Left ventricle myocardium superior (tissue), 1 donor: ENCODE measurements around the gene MED12L. TPM values are rescaled to one million over a fixed set of nuclear protein-coding genes. Genes with fewer than 3 reads are reported as not detected.
A peak's percentile ranks its signal among the peaks of the same experiment; 100 is the strongest.

Source experiments
- ATAC-seq: fragments of 200-7000 bp; cut with Tn5 transposase; one replicate; pipeline ENCODE4 v1.9.1; 2020; ENCODE audit warnings: mild to moderate bottlenecking, moderate library complexity
- DNase-seq: peaks from one replicate; pipeline ENCODE4 v3.0.0-alpha.2; 2020
- intact Hi-C: fragments of 100-400 bp; cut with micrococcal nuclease; formaldehyde crosslinking; loops from one replicate; pipeline ENCODE4 v1.11.0; 2022
- total RNA-seq: library from RNA; stranded (reverse); fragmentation: NEBNext Ultra II Directional; extraction: Animal tissue kit (Norgen Biotek cat#: 25700); gene quantifications from one replicate; pipeline ENCODE4 v1.2.1, GENCODE V29; 2021
- donor health status: DM: no; HTN: yes; CAD: no; lungs with severe emphysema.

Gene MED12L
- total RNA-seq, 1 donor from 2014 or later, result 0.10 TPM

DNA sequence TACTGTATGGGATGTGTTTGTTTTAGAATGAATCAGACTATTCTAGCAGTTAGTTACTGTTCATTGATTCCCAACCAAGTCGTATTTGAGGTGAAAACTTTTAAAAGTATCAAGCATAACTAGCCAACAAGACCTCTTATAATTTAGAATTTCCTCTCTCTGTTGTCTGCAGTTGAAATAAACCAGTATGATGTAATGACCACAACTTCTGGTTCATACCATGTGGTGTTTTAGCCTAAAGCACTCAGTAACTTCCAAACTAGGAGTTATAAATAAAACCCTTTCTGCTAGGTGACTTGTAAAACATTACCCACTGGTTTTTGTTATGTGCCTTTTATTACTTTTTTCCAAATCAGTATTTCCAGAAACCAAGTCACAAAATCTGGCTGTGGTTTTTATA is 318.9 kb downstream of the MED12L start:
- DNase-seq (no peak), ATAC-seq (no peak)
- intact Hi-C loops, result no loop called here

DNA sequence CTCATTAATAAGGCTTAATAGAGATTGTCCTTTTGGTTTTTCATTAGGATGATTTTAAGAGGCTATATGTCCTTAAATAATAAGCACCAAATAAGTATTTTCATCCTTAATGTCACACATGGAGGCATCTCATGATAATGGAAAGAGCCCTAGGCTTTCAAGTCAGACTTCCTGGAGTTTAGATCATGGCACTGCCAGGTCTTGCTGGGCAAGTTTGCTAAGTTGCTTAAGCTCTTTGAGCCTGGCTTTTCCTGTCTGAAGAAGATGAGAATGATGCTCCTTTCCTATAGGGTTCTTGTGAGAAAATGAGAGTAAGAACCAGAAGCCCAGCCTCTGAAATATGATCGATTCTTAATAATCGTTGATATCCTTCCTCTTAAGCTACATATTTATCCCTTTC is 322.5 kb downstream of the MED12L start:
- intact Hi-C loops, result no loop called here
- ATAC-seq (no peak), DNase-seq (no peak)

- DNase-seq (no peak), ATAC-seq (no peak)
- intact Hi-C loops, result no loop called here
These were observed 325.6 kb downstream of the MED12L start for GRCh38 chr3:151410891-151411559.

- no peak for ATAC-seq
- no peak for DNase-seq
- intact Hi-C loops, result no loop called here
These were observed 327.5 kb downstream of the MED12L start for GRCh38 chr3:151412989-151413388.

GRCh38 chr3:151415289-151415688 is 329.8 kb downstream of the MED12L start:
- intact Hi-C loops, result no loop called here
- DNase-seq (no peak), ATAC-seq (no peak)

DNA sequence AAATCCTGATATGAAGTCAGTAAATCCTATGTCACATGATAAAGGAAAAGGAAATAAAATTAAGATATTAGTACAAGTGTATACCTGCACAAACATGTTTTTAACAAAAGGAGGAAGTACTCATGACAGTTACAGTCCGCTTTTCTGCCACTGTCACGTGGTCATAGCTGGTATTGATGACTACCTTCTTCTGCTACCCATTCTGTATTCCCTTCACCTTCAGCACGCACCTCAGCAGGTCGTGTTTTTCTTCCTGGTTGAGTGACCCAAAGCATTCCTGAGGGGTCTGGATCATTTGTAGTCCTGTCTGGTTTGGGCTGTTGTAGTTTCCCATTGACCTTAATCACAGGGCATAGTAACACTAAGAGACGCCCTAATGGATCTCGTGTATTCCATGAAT is 334.3 kb downstream of the MED12L start:
- intact Hi-C loops, result no loop called here
- no peak for ATAC-seq
- no peak for DNase-seq

DNA sequence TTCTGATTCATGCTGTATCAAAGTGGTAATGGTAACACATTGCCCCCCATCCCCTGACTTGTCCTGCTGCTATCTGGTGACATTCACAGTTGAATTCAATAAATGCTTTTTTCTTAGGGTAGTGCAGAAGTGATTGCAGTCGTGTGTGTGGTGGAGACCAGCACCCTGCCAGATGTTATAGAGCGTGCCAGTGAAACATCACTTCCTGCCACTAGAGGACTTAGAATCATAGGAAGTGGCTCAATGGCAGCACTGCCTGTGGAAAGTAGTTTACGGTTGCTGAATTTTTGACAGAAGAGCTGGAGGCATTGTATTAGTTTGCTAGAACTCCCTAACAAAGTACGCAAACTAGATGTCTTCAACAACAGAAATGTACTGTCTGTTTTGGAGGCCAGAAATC is 336.5 kb downstream of the MED12L start:
- intact Hi-C loops, result no loop called here
- DNase-seq, result no peak
- no peak for ATAC-seq

DNA sequence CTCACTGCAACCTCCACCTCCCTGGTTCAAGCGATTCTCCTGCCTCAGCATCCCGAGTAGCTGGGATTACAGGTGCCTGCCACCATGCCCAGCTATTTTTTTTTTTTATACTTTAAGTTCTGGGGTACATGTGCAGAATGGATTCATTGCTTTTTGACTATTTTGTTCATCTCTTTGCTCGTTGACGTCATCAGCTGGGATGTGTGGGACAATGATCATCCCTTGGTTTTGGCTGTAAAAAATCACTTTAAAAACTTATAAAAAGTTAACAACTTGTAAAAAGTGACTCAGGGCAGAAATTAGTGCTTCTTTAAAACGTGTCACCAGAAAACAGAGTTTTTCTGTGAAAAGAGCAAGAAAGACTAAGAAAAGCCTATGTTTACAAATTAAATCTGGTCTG is 337.6 kb downstream of the MED12L start:
- ATAC-seq (no peak), DNase-seq (no peak)
- intact Hi-C loops, result no loop called here

DNA sequence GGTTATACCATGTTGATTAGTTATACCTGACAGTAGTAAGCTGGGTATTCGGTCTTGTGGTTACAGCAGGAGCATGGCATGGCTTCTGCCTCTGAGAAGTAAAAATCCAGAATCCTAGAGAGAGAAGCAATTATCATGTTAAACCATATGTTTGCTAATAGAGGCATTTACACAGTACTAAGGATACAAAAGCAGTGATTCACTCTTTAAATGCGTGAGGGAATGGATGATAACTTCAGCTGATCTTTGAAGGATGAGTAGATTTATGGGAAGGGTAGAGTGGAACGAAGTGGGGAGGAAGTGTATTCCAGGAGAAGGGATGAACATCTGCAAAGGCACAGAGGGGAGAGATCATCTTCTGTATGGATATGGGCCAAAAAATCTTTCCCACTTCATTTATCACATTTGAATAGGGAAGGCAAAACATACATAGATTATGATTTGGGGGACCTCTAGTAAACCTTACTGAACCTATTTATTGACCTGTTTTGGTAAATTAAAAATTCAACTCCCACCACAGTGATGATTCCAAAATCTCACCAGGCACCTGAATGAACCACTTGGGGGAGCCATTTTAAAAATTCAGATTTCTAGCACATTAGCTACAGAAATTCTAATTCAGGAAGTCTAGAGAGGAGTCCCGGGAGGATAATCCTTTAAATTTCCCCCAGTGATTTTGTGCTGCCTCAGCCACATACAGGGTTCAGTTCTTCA is 340.3 kb downstream of the MED12L start:
- DNase-seq (no peak), ATAC-seq (no peak)
- intact Hi-C loops, result no loop called here

DNA sequence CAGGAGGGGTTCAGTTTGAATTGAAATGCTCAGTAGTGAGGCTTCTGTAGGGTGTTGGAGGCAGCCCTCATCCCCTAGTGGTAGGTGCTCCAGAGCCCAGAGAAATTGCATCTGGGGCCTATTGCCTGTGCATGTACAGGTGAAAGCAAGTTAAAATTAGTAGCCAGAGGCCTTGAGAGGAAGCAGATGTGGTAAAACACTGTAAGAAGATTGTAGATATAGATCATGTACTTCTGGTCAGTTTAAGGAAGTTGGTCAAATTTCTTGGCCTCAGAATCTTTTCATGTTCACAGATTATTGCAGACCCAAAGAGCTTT is 340.8 kb downstream of the MED12L start:
- DNase-seq, result no peak
- no peak for ATAC-seq
- intact Hi-C loops, result no loop called here

- intact Hi-C loops, result no loop called here
- no peak for ATAC-seq
- DNase-seq, result no peak
These were observed 342.9 kb downstream of the MED12L start for GRCh38 chr3:151428386-151428785.

GRCh38 chr3:151430821-151431484 is 345.5 kb downstream of the MED12L start:
- intact Hi-C loops, result loop anchor here (10.0 kb wide), 2 partner anchors 414 to 484 kb away; no protein-coding TSS in a partner anchor
- no peak for DNase-seq
- no peak for ATAC-seq

DNA sequence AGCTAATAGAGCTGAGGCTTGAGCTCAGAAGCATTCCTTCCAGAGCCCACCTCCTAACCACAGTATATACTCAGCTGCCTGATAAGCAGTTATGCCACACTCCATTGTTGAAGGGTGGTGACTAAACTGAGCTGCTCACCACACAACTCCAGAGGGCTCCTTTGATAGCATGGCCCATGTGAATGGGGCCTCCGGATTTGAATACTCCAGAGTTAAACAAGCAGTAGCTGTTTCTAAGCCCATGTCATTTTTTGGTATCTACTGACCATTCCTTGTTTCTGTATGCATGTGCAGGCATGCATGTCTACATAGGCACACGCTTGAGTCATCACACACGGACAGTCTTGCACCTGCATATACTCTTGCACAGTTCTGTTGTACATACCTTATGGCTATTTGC is 346.5 kb downstream of the MED12L start:
- DNase-seq (no peak), ATAC-seq (no peak)
- intact Hi-C loops, result loop anchor here (10.0 kb wide), 2 partner anchors 413 to 483 kb away; no protein-coding TSS in a partner anchor

- no peak for ATAC-seq
- intact Hi-C loops, result loop anchor here (10.0 kb wide), 2 partner anchors 412 to 482 kb away; no protein-coding TSS in a partner anchor
- no peak for DNase-seq
These were observed 347.3 kb downstream of the MED12L start for GRCh38 chr3:151432616-151433372.

GRCh38 chr3:151434151-151434890 is 348.9 kb downstream of the MED12L start:
- intact Hi-C loops, result loop anchor here (10.0 kb wide), 2 partner anchors 410 to 480 kb away; no protein-coding TSS in a partner anchor
- DNase-seq (no peak), ATAC-seq (no peak)

DNA sequence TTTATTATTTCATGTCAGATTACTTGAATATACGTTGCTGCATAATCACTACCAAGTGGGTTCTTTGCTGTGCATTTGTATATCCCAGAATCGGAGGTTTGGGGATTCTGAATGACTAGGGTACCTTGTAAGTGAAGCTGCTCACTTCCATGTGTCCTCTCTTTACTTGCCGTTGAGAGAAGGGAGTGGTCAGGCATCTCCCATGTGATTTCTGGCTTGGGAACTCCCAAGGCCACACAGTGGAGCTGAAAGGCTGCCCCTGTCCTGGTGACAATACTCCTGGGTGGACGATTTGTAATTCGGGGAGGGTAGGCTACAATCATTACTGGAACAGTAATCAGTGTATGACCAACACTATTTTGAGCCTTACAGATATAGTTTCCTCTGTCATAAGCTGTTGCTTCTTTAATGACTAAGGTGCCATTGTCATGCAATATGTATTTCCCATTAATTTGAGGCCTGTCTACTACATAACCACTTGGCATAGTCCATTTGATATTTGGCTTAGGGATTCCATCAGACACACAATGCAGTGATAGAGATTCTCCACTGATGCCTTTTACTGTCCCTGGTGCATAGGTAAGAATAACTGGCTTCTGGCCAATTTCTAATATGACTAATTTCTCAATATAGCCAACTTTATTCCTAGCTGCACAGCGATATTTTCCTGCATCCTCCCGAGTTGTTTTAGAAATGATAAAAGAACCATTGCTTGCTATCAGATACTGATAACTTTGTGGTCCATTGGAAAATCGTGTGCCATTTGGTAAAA is 351.4 kb downstream of the MED12L start:
- intact Hi-C loops, result loop anchor here (10.0 kb wide), 2 partner anchors 408 to 478 kb away; no protein-coding TSS in a partner anchor
- ATAC-seq, result no peak
- DNase-seq, result no peak

DNA sequence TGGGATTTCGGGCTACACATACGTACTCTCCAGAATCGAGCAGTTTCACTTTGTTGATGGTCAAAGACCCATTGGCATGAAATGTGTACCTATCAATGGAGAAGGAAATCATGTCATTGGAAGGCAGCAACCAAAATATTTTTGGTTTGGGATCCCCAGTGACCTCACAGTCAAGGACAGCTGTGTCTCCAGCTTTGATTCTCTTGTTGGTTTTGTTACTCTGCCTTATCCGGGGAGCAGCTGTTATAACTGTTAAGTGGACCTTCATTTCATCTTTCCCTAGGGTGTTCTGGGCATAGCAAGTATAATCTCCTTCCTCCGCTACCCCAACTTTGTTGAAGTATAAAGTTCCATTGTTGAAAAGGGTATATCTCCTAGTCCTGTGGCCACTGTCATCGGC is 352.4 kb downstream of the MED12L start:
- ATAC-seq, result no peak
- intact Hi-C loops, result loop anchor here (10.0 kb wide), 2 partner anchors 407 to 477 kb away; no protein-coding TSS in a partner anchor
- no peak for DNase-seq

- intact Hi-C loops, result loop anchor here (10.0 kb wide), 2 partner anchors 405 to 475 kb away; no protein-coding TSS in a partner anchor
- no peak for DNase-seq
- ATAC-seq, result peak; percentile 76
These were observed 354.2 kb downstream of the MED12L start for GRCh38 chr3:151439652-151440125.
